NCI-H345 (cell line): ENCODE data around the gene PGAP2.
"Not testable (repeated sequence)": the region's sequence is repeated elsewhere in the genome, so short reads cannot be mapped to it uniquely, and the experiment has no call there.

Experiments used
- DNase-seq: peaks from one replicate; lab custom pipeline; 2025; lab: John Stamatoyannopoulos, UW

PGAP2 gene

DNA sequence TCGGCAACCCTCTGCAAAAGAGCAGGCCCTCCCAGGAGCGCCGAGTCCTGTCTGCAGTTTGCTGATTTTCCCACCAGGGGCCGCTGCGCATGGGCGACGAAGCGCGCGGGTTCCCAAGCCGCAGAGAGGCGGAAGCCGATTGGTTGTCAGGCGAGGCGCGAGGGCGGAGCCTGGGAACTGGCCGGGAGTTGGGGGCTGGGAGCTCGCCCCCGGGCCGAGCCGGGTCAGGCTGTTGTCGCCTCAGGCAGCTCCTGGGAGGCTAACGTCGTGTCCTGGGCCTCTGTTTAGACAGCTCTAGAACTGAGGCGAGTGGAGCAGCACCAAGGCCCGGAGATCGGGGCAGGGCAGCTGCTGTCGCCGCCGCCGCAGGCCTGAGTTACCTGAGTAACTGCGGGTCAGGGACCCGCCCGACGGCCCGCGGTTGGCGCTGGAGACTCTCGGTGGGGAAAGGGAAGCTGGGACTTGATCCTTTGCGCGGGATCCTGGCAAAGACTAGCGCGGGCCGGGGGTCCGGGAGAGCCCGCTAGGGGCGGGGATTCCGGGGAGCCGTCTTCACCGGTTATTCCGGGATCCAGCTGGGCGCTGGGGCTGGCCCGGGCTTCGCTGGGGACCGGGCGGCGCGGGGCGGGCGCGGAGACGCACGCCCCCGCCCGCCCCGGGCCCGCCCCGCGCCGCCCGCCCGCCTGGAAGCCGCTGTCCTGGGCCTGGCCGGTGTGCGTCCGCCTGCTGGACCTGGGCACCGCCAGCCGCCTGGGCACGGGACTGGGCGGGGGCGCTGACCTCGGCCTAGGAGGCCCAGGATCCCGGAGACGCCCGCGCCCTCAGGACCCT lies 46.8 kb downstream of the PGAP2 start, which contains the start of gene STIM1:
STIM1 (plus strand) TSS at position 688 of the 831 bp plus-strand sequence. CDS start 607 bp downstream, outside the sequence.
- peak; percentile 96 for DNase-seq

DNA sequence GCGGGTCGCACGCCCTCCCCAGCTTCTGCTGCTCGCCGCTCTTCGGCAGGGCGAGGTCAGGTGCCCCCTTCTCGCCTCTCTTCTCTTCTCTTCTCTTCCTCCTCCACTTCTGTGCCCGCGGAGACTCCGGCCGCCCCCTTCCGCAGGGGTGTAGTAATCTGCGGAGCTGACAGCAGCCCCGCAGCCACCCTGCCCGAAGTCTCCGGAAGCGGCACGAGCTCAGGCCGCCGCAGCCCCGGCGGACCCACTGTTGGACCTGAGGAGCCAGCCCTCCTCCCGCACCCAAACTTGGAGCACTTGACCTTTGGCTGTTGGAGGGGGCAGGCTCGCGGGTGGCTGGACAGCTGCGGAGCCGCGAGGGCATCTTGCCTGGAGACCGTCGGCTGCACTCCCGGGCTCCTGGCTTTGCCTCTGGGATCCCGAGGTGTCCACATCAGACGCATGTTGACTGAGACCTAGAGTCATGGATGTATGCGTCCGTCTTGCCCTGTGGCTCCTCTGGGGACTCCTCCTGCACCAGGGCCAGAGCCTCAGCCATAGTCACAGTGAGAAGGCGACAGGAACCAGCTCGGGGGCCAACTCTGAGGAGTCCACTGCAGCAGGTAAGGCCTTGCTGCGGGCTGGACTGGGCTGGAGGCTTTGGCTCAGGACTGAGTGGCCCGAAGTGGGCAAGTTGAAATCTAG lies 47.6 kb downstream of the PGAP2 start:
- DNase-seq, result peak; percentile 29

DNA sequence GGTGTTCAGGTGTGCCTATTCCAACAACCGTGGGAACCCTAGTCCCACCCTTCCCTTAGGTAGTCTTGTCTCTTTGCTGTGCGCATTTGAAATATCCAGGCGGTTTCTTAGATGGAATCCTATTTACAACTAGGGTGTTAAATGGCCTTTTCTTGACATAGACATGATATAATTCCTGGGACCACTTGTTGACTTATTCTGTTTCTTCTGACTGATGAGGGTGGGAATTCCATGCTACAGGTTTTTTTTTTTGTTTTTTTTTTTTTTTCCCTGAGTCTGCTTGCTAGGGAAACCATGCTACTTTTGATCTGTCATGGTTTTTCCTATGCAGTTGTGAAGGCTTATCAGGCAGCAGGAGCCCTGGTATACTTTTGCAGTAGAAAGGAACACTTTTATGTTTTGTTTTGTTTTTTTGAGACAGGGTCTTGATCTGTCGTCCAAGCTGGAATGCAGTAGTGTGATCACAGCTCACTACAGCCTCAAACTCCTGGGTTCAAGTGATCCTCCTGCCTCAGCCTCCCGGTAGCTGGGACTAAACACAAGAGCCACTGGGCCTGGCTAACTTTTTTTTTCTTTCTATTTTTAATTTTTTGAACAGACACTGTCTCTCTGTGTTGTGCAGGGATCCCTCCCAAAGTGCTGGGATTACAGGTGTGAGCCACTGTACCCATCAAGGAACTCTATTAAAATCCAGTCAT lies 48.6 kb downstream of the PGAP2 start:
- DNase-seq, result no peak

GRCh38 chr11:3857628-3858027 lies 49.3 kb downstream of the PGAP2 start:
- DNase-seq, result no peak

- no peak for DNase-seq
Measured at GRCh38 chr11:3859373-3859881, 51.1 kb downstream of the PGAP2 start.

GRCh38 chr11:3860375-3860774 lies 52.0 kb downstream of the PGAP2 start:
- DNase-seq, result no peak

- not testable (repeated sequence) for DNase-seq
Measured at GRCh38 chr11:3860898-3861393, 52.6 kb downstream of the PGAP2 start.

GRCh38 chr11:3861683-3862082 lies 53.3 kb downstream of the PGAP2 start:
- no peak for DNase-seq

GRCh38 chr11:3865388-3866193 lies 57.2 kb downstream of the PGAP2 start:
- no peak for DNase-seq

GRCh38 chr11:3866206-3866605 lies 57.8 kb downstream of the PGAP2 start:
- no peak for DNase-seq

GRCh38 chr11:3866836-3867208 lies 58.5 kb downstream of the PGAP2 start:
- no peak for DNase-seq

DNA sequence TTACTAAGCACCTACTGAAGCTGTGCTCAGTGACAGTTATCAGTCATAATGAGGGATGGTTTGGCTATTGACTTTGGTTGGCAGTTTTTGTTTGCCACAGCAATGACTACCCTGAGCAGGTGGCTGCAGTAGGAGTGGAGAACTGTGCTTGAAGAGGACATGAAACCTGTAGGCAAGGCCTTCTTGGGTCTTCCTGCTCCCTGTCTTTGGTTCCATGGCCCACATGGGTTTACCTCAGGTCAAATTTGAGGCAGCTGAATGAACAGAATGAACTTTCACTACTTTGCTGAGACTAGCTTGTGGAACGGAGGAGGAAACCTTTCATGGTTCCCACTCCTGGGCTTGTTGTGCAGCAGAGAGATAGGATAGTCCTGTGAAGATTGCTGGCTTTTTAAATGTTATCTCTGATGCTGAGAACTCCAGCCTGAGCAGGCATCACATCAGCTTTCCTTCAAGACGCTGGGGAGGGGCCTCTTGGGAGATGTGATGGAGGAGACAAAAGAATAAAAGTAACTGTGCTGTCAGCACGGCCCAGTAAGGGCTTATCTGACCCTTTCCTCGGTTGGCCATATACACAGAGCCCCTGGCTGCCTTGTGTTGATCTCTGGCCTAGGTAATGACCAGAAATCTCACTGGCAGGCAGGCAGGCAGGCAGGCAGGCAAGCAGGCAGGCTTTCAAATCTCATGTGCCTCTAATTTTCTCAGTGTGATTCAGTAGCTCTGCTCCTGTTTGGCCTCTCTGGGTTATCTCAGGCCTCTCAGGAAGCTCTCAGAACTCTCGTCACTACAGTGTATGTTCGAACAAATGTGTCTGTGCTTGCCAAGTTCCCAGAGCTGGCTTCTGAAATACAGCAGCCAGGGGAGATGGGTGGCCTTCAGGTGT lies 59.1 kb downstream of the PGAP2 start:
- DNase-seq, result no peak

DNA sequence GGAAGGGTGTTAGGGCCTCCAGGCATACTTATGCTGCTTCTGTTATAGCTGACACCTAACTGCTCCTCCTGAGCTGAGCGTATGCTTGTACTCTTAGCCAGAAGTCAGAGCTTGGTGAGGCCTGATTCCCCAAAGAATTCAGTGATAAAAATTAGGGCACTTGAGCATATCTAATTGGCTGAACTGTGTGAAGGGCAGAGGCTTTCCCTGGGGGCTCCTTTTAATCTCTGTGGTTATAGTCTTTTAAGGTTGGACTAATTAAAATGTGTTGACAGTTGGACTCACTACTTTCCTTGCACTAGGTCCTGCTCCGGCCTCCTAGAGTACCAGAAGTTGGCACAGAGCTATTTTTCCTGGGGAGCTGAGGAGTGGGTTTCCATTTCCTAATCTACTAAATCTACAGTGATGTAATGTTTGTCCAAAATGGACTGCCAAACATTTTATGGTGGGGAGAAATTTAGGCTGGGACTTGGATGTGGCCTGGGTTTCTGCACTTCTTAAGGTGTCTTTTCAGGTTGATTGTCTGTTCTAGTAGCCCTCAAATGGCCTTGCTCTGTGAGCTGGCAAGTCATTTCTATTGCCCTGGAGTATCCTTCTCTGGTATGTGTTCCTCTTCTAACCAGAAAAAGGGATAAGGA lies 65.5 kb downstream of the PGAP2 start:
- no peak for DNase-seq
